ENCODE measurements around the gene SPATA31D4. TPM values are rescaled to one million over a fixed set of nuclear protein-coding genes. Genes with fewer than 3 reads are reported as not detected.
"Not testable (repeated sequence)": the region's sequence is repeated elsewhere in the genome, so short reads cannot be mapped to it uniquely, and the experiment has no call there.

The SPATA31D4 gene
- total RNA-seq (2014; rRNA removed; shearing (Covaris generic)) = not detected in 2 replicates
- total RNA-seq (2022) = not detected in 2 replicates
- Bru-seq, nascent RNA = not detected
- not detected for BruChase-seq, experiment 1, labeled RNA remaining after a 6-hour chase
- BruChase-seq, experiment 2, labeled RNA remaining after a 2-hour chase = not detected
- long read RNA-seq = 0 reads

DNA sequence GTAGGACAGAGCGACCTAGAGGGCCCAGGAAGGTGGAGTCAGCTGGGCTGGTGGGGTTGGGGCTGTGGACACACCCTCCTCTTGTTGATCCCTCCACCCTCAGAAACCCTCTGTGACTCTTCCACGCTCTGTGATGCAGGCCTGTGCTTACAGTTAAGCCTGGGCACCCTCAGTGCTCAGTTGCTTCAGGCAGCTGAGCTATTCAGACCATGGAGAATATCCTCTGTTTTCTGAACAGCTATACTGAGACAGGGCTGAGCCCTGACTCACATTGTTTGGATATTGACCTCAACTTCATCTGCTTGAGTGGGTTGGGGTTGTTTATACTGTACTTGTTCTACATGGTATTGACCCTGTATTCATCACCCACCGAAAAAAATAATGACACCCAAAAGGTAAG, at the start of gene SPATA31D4:
Gene SPATA31D4 (plus strand): TSS at position 124 of the 400 bp plus-strand sequence. CDS start 86 bp downstream, at position 210.
- H3K4me2 ChIP-seq (ENCODE audit: low read length); H3K79me2 ChIP-seq (ENCODE audit: insufficient read depth, low read depth, low read length); H2AFZ ChIP-seq (ENCODE audit: low read length); H4K20me1 ChIP-seq (ENCODE audit: insufficient read depth, low read length); H3K36me3 ChIP-seq (ENCODE audit: insufficient read depth, low read length); CTCF ChIA-PET (ENCODE audit: unreplicated experiment); POLR2A ChIA-PET; H3K4me3 ChIP-seq (ENCODE audit: low read depth, low read length, poor library complexity, severe bottlenecking); H3K9me2 ChIP-seq (ENCODE audit: insufficient read depth, low read length); H3K27ac ChIP-seq (ENCODE audit: low read depth, low read length, poor library complexity, severe bottlenecking); H3K4me1 ChIP-seq (ENCODE audit: insufficient read depth, low read length, poor library complexity, severe bottlenecking); BruUV-seq (replicated peaks); intact Hi-C loops (cut with micrococcal nuclease; ENCODE audit: unreplicated experiment); H3K9me3 ChIP-seq (ENCODE audit: low read length); DNase-seq (ENCODE audit: low spot score): not testable (repeated sequence)

DNA sequence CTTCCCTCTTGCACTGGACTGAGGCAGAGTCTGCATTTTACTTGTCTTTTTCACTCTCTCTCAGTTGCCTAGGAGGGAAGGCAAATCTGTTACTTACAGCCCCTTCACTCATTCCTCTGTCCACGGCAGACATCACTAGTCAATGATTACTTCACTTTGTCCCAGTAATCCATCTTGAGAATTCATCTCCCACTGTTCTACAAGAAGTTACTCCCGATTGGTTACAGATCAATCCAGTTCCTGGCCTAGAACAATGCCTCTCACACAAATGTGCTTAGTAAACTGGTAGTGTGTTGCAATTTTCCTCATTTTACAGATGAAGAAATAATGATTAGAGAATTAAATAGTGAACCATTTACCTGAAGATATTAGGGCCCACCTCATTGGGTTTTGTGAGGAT, 49.7 kb upstream of the SPATA31D4 start:
- Histone ChIP-seq H3K79me2 (ENCODE audit: insufficient read depth, low read depth, low read length) (no peaks in the 10 kb centered on the region), H4K20me1 (ENCODE audit: insufficient read depth, low read length) (no peaks in the 10 kb centered on the region), H3K4me2 (ENCODE audit: low read length) (no peak overlapping the region), H3K27ac (ENCODE audit: low read depth, low read length, poor library complexity, severe bottlenecking) (no peak overlapping the region), H3K9me3 (ENCODE audit: low read length) (no peaks in the 10 kb centered on the region), H3K36me3 (ENCODE audit: insufficient read depth, low read length) (no peaks in the 10 kb centered on the region), H3K9me2 (ENCODE audit: insufficient read depth, low read length) (no peaks in the 10 kb centered on the region), H2AFZ (ENCODE audit: low read length) (no peak overlapping the region), H3K4me1 (ENCODE audit: insufficient read depth, low read length, poor library complexity, severe bottlenecking) (no peaks in the 10 kb centered on the region), H3K4me3 (ENCODE audit: low read depth, low read length, poor library complexity, severe bottlenecking) (no peak overlapping the region)
- POLR2A ChIA-PET = interaction anchor here (1.7 kb wide), 1 partner anchor 24 kb away, joined by 4 read pairs; no protein-coding TSS in a partner anchor
- DNase-seq (ENCODE audit: low spot score) = no peak
- no peak for TF ChIP-seq EZH2phosphoT487 (IDR thresholded peaks at IDR 0.05; ENCODE audit: borderline replicate concordance, low read depth, low read length)
- TF ChIP-seq, protein P1, sequence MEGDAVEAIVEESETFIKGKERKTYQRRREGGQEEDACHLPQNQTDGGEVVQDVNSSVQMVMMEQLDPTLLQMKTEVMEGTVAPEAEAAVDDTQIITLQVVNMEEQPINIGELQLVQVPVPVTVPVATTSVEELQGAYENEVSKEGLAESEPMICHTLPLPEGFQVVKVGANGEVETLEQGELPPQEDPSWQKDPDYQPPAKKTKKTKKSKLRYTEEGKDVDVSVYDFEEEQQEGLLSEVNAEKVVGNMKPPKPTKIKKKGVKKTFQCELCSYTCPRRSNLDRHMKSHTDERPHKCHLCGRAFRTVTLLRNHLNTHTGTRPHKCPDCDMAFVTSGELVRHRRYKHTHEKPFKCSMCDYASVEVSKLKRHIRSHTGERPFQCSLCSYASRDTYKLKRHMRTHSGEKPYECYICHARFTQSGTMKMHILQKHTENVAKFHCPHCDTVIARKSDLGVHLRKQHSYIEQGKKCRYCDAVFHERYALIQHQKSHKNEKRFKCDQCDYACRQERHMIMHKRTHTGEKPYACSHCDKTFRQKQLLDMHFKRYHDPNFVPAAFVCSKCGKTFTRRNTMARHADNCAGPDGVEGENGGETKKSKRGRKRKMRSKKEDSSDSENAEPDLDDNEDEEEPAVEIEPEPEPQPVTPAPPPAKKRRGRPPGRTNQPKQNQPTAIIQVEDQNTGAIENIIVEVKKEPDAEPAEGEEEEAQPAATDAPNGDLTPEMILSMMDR (conservative IDR thresholded peaks at IDR 0.05; ENCODE audit: low read length) = no peak
- intact Hi-C loops (cut with micrococcal nuclease; ENCODE audit: unreplicated experiment) = no loop called here
- CTCF ChIA-PET (ENCODE audit: unreplicated experiment) = no interaction called here
- BruUV-seq (replicated peaks) = no TSS peak

DNA sequence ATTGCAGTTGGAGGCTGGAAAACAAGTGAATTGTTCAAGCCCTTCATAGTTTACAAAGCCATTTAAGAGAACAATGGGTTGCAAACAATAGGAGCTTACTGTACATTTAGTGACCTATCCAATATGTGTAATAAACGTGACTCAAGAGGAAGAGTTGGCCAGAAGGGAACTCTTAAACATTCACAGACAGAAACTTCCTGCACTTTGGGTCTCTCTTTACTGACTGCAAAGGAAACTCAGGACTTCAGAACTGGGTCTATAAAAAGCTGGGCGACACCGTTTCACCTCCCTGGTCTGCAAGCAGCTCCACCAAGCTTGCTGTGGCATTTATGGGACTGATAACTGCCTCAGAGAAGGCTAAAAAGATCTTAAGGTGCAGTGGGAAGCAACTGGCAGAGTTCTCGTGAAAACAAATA, 48.7 kb upstream of the SPATA31D4 start:
- Histone ChIP-seq H3K4me3 (ENCODE audit: low read depth, low read length, poor library complexity, severe bottlenecking) (no peak overlapping the region), H2AFZ (ENCODE audit: low read length) (no peak overlapping the region), H3K9me3 (ENCODE audit: low read length) (no peaks in the 10 kb centered on the region), H3K4me1 (ENCODE audit: insufficient read depth, low read length, poor library complexity, severe bottlenecking) (no peaks in the 10 kb centered on the region), H3K79me2 (ENCODE audit: insufficient read depth, low read depth, low read length) (no peaks in the 10 kb centered on the region), H3K9me2 (ENCODE audit: insufficient read depth, low read length) (no peaks in the 10 kb centered on the region), H3K4me2 (ENCODE audit: low read length) (no peak overlapping the region), H3K36me3 (ENCODE audit: insufficient read depth, low read length) (no peaks in the 10 kb centered on the region), H4K20me1 (ENCODE audit: insufficient read depth, low read length) (no peaks in the 10 kb centered on the region), H3K27ac (ENCODE audit: low read depth, low read length, poor library complexity, severe bottlenecking) (no peak overlapping the region)
- ChIA-PET POLR2A (interaction anchor here (1.7 kb wide), 1 partner anchor 25 kb away, joined by 4 read pairs; no protein-coding TSS in a partner anchor), CTCF (ENCODE audit: unreplicated experiment) (no interaction called here)
- intact Hi-C loops (cut with micrococcal nuclease; ENCODE audit: unreplicated experiment) = no loop called here
- no TSS peak for BruUV-seq (replicated peaks)
- DNase-seq (ENCODE audit: low spot score) = no peak
- TF ChIP-seq EZH2phosphoT487 (IDR thresholded peaks at IDR 0.05; ENCODE audit: borderline replicate concordance, low read depth, low read length) = no peak
- TF ChIP-seq, protein P1 (conservative IDR thresholded peaks at IDR 0.05; ENCODE audit: low read length) = no peak
